B cell (primary cell): ENCODE measurements around the gene THBS2. TPM values are rescaled to one million over a fixed set of nuclear protein-coding genes. Genes with fewer than 3 reads are reported as not detected.

Source experiments
- ATAC-seq: fragments of 200-7000 bp; cut with Tn5 transposase; one replicate; pipeline ENCODE4 v1.10.0; 2021; ENCODE audit warnings: low read depth, mild to moderate bottlenecking, moderate number of reproducible peaks, moderate library complexity
- CTCF ChIA-PET: fragments of 350-600 bp; sonication (Branson Sonifier 250); formaldehyde crosslinking; loops from one replicate; lab custom pipeline; 2021; ENCODE audit warnings: antibody characterized with exemption, inconsistent platforms; lab: Charles Lee
- POLR2A ChIA-PET: fragments of 350-600 bp; sonication (Branson Sonifier 250); formaldehyde crosslinking; loops from one replicate; lab custom pipeline; 2021; ENCODE audit warnings: antibody characterized with exemption; lab: Charles Lee
- DNase-seq: peaks from one replicate; pipeline ENCODE4 v3.0.0; 2013
- H2AFZ ChIP-seq: 2 replicates; pipeline ENCODE4 v1.6.1; 2012; ENCODE audit warnings: mild to moderate bottlenecking, low read depth, low read length; ENCODE audit not compliant: insufficient read depth, poor library complexity, severe bottlenecking
- H3K27ac ChIP-seq, 2 donors: 1 replicate in 1 of 2; 2 replicates in 1 of 2; pipeline ENCODE4 v1.5.1; 2012 to 2013; ENCODE audit warnings: low read length in 2 of 2, mild to moderate bottlenecking in 2 of 2, moderate library complexity in 1 of 2
- H3K27me3 ChIP-seq, 4 experiments: fragments of 200-600 bp in 1 of 4; sonication (generic) in 1 of 4; replicated peaks in 1 of 4; 1 replicate in 2 of 4; 2 replicates in 2 of 4; pipeline versions ENCODE4 v1.6.1 to v1.7.0; 2013 to 2016; ENCODE audit warnings: low read length in 3 of 4, mild to moderate bottlenecking in 2 of 4, mixed read lengths in 1 of 4, moderate library complexity in 1 of 4; ENCODE audit not compliant: insufficient read depth in 4 of 4, control insufficient read depth in 3 of 4; ENCODE audit errors: control extremely low read depth in 1 of 4
- H3K36me3 ChIP-seq, 2 experiments: replicated peaks in 1 of 2; 1 replicate in 1 of 2; 2 replicates in 1 of 2; pipeline versions ENCODE4 v1.6.1 to v1.7.1; 2013; ENCODE audit warnings: low read length in 1 of 2; ENCODE audit not compliant: insufficient read depth in 2 of 2, control insufficient read depth in 1 of 2; ENCODE audit errors: control extremely low read depth in 1 of 2, extremely low read depth in 1 of 2
- H3K4me1 ChIP-seq, 2 donors: fragments of 200-600 bp in 1 of 2; sonication (generic) in 1 of 2; 1 replicate in 1 of 2; 2 replicates in 1 of 2; pipeline versions ENCODE4 v1.5.1 to v1.6.1; 2013 to 2017; ENCODE audit warnings: low read length in 2 of 2; ENCODE audit not compliant: control insufficient read depth in 2 of 2, insufficient read depth in 2 of 2
- H3K4me2 ChIP-seq: replicated peaks from 2 replicates; pipeline ENCODE3; 2012; ENCODE audit warnings: mild to moderate bottlenecking, low read depth, low read length; ENCODE audit not compliant: poor library complexity, severe bottlenecking
- H3K4me3 ChIP-seq, 5 experiments: fragments of 200-600 bp in 1 of 5; sonication (generic) in 1 of 5; 1 replicate in 3 of 5; 2 replicates in 2 of 5; pipeline versions ENCODE4 v1.5.1 to v1.7.0; 2011 to 2016; ENCODE audit warnings: low read length in 4 of 5, mild to moderate bottlenecking in 4 of 5, low read depth in 2 of 5, control low read depth in 1 of 5, moderate library complexity in 1 of 5; ENCODE audit not compliant: insufficient read depth in 1 of 5; ENCODE audit errors: control extremely low read depth in 1 of 5, extremely low read depth in 1 of 5
- H3K79me2 ChIP-seq: fragments of 200-600 bp; sonication (generic); one replicate; pipeline ENCODE4 v1.6.0; 2016; ENCODE audit warnings: low read length; ENCODE audit not compliant: control insufficient read depth, insufficient read depth
- H3K9ac ChIP-seq: fragments of 200-600 bp; sonication (generic); 2 replicates; pipeline ENCODE4 v1.6.1; 2017; ENCODE audit warnings: mild to moderate bottlenecking, low read length, moderate library complexity
- H3K9me3 ChIP-seq, 3 donors: one replicate each; pipeline versions ENCODE4 v1.6.1 to v1.7.1; 2013; ENCODE audit warnings: low read length in 2 of 3; ENCODE audit not compliant: control insufficient read depth in 2 of 3, insufficient read depth in 1 of 3; ENCODE audit errors: control extremely low read depth in 1 of 3
- H4K20me1 ChIP-seq: 2 replicates; pipeline ENCODE4 v1.6.0; 2012; ENCODE audit warnings: mild to moderate bottlenecking, low read length; ENCODE audit not compliant: insufficient read depth, control insufficient read depth, poor library complexity, severe bottlenecking
- H3K27ac Mint-ChIP-seq: one replicate; pipeline ENCODE4 v1.8.0; 2021; ENCODE audit warnings: mixed read lengths
- H3K27me3 Mint-ChIP-seq: one replicate; pipeline ENCODE4 v1.8.0; 2021; ENCODE audit warnings: mixed read lengths
- H3K4me1 Mint-ChIP-seq: one replicate; pipeline ENCODE4 v1.8.0; 2021; ENCODE audit warnings: mixed read lengths
- H3K4me3 Mint-ChIP-seq: one replicate; pipeline ENCODE4 v1.8.0; 2021; ENCODE audit warnings: mixed read lengths
- H3K9me3 Mint-ChIP-seq: one replicate; pipeline ENCODE4 v1.8.0; 2022; ENCODE audit warnings: mixed read lengths; ENCODE audit not compliant: insufficient read depth
- EZH2 ChIP-seq: IDR thresholded peaks from 2 replicates; pipeline ENCODE4 v1.6.1; 2012; ENCODE audit warnings: borderline replicate concordance, low read depth, mild to moderate bottlenecking, moderate library complexity, low read length; ENCODE audit not compliant: insufficient read depth, poor library complexity, severe bottlenecking
- WGBS: methylation state at CpG from one replicate; pipeline ENCODE4 v1.1.5; 2013; ENCODE audit warnings: missing lambda C conversion rate; ENCODE audit not compliant: insufficient coverage; 5-methylcytosine and 5-hydroxymethylcytosine counted together
- intact Hi-C: fragments of 100-400 bp; cut with micrococcal nuclease; formaldehyde crosslinking; loops from one replicate; pipeline ENCODE4 v1.10.0; 2022
- polyA plus RNA-seq: library from polyadenylated mRNA; depleted of rRNA; stranded (reverse); fragments of >200 nt; gene quantifications from 2 replicates; pipeline ENCODE4 v1.2.3, GENCODE V29; 2012
- total RNA-seq, 2 donors: library from RNA; stranded (reverse); fragments of 120-200 nt in 1 of 2; gene quantifications; 1 replicate in 1 of 2; 2 replicates in 1 of 2; pipeline versions ENCODE4 v1.2.3 to v1.2.4, GENCODE V29; 2013 to 2022
- TF ChIP-seq, protein P1 (sequence below): fragments of 200-600 bp; IDR thresholded peaks from one replicate; pipeline ENCODE4 v1.8.0; 2022; ENCODE audit warnings: antibody characterized with exemption, mild to moderate bottlenecking

THBS2 gene
- total and polyA plus RNA-seq, 2 donors (not counting 1 experiment from before 2014, with no cell fraction given): not detected

- peaks cover 3% of the 10 kb centered on the region for H3K27me3 Mint-ChIP-seq
- H3K9ac ChIP-seq: no peak overlapping the region
- no peaks in the 10 kb centered on the region for H3K79me2 ChIP-seq
- H3K27ac Mint-ChIP-seq: no peak overlapping the region
- no peaks in the 10 kb centered on the region for H3K9me3 Mint-ChIP-seq
- H3K27me3 ChIP-seq: no peaks in the 10 kb centered on the region
- no peaks in the 10 kb centered on the region for H3K4me1 ChIP-seq
- H3K36me3 ChIP-seq: no peaks in the 10 kb centered on the region
- TF ChIP-seq EZH2: no peak
- TF ChIP-seq, protein P1, sequence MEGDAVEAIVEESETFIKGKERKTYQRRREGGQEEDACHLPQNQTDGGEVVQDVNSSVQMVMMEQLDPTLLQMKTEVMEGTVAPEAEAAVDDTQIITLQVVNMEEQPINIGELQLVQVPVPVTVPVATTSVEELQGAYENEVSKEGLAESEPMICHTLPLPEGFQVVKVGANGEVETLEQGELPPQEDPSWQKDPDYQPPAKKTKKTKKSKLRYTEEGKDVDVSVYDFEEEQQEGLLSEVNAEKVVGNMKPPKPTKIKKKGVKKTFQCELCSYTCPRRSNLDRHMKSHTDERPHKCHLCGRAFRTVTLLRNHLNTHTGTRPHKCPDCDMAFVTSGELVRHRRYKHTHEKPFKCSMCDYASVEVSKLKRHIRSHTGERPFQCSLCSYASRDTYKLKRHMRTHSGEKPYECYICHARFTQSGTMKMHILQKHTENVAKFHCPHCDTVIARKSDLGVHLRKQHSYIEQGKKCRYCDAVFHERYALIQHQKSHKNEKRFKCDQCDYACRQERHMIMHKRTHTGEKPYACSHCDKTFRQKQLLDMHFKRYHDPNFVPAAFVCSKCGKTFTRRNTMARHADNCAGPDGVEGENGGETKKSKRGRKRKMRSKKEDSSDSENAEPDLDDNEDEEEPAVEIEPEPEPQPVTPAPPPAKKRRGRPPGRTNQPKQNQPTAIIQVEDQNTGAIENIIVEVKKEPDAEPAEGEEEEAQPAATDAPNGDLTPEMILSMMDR: no peak
- no peaks in the 10 kb centered on the region for H3K4me1 Mint-ChIP-seq
- H3K9me3 ChIP-seq: no peaks in the 10 kb centered on the region
- WGBS: 86% methylated on average over 15 of the region's 18 CpGs
- no peak overlapping the region for H3K4me3 Mint-ChIP-seq
- no peak overlapping the region for H3K27ac ChIP-seq
- DNase-seq: no peak
- intact Hi-C loops: no loop called here
- no peak overlapping the region for H3K4me3 ChIP-seq
- no peak overlapping the region for H3K4me2 ChIP-seq
- H4K20me1 ChIP-seq: no peaks in the 10 kb centered on the region
- no peak overlapping the region for H2AFZ ChIP-seq
- ChIA-PET POLR2A (no interaction called here), CTCF (no interaction called here)
- no peak for ATAC-seq
These were observed 36.1 kb upstream of the THBS2 start for GRCh38 chr6:169289619-169290339.

- no peak for TF ChIP-seq EZH2
- TF ChIP-seq, protein P1: no peak
- Mint-ChIP-seq H3K27me3 (peaks cover under 1% of the 10 kb centered on the region), H3K27ac (no peak overlapping the region), H3K9me3 (no peaks in the 10 kb centered on the region), H3K4me1 (no peaks in the 10 kb centered on the region), H3K4me3 (no peak overlapping the region)
- Histone ChIP-seq H2AFZ (no peak overlapping the region), H3K4me1 (no peaks in the 10 kb centered on the region), H3K9me3 (no peaks in the 10 kb centered on the region), H3K36me3 (no peaks in the 10 kb centered on the region), H3K79me2 (no peaks in the 10 kb centered on the region), H3K4me2 (no peak overlapping the region), H3K27ac (no peak overlapping the region), H4K20me1 (no peaks in the 10 kb centered on the region), H3K9ac (no peak overlapping the region), H3K4me3 (no peak overlapping the region), H3K27me3 (no peaks in the 10 kb centered on the region)
- DNase-seq (no peak), ATAC-seq (no peak)
- ChIA-PET POLR2A (no interaction called here), CTCF (no interaction called here)
- WGBS: 100% methylated on average over 1 of the region's 5 CpGs
- intact Hi-C loops: no loop called here
These were observed 35.6 kb upstream of the THBS2 start for GRCh38 chr6:169289257-169289618.
